GM23338 (cell line): Measurements from ENCODE around the gene DDAH2. TPM values are rescaled to one million over a fixed set of nuclear protein-coding genes. Genes with fewer than 3 reads are reported as not detected.
A peak's percentile ranks its signal among the peaks of the same experiment; 100 is the strongest.

Experiments
- ATAC-seq: fragments of 200-7000 bp; cut with Tn5 transposase; 3 replicates; pipeline ENCODE4 v1.9.1; 2020
- DNase-seq: peaks from one replicate; pipeline ENCODE4 v3.0.0-alpha.2; 2015; ENCODE audit warnings: low spot score
- H2AFZ ChIP-seq: fragments of 200-600 bp; sonication (generic); 2 replicates; pipeline ENCODE4 v1.8.0; 2016; ENCODE audit warnings: antibody characterized with exemption, mild to moderate bottlenecking, moderate library complexity
- H3F3A ChIP-seq: fragments of 200-600 bp; sonication (generic); replicated peaks from 2 replicates; pipeline ENCODE4 v1.8.0; 2017; ENCODE audit warnings: antibody characterized with exemption, mixed run types, low read depth
- H3K27ac ChIP-seq: fragments of 200-600 bp; sonication (generic); 2 replicates; pipeline ENCODE4 v1.6.1; 2016; ENCODE audit warnings: low read depth
- H3K27me3 ChIP-seq: fragments of 200-600 bp; sonication (generic); 2 replicates; pipeline ENCODE4 v1.8.0; 2016; ENCODE audit warnings: mild to moderate bottlenecking, mixed run types, moderate library complexity; ENCODE audit not compliant: insufficient read depth
- H3K36me3 ChIP-seq: fragments of 200-600 bp; sonication (generic); 2 replicates; pipeline ENCODE4 v1.8.0; 2016; ENCODE audit warnings: mild to moderate bottlenecking; ENCODE audit not compliant: insufficient read depth
- H3K4me1 ChIP-seq: fragments of 200-600 bp; sonication (generic); 2 replicates; pipeline ENCODE4 v1.8.0; 2016; ENCODE audit warnings: mild to moderate bottlenecking, moderate library complexity; ENCODE audit not compliant: insufficient read depth
- H3K4me2 ChIP-seq: fragments of 200-600 bp; sonication (generic); 2 replicates; pipeline ENCODE4 v1.7.1; 2017; ENCODE audit warnings: mixed run types
- H3K4me3 ChIP-seq: fragments of 200-600 bp; sonication (generic); 2 replicates; pipeline ENCODE4 v1.6.1; 2016; ENCODE audit warnings: mixed run types
- H3K79me2 ChIP-seq: fragments of 200-600 bp; sonication (generic); replicated peaks from 2 replicates; pipeline ENCODE4 v1.8.0; 2017; ENCODE audit warnings: mild to moderate bottlenecking; ENCODE audit not compliant: insufficient read depth
- H3K9me2 ChIP-seq: fragments of 200-600 bp; sonication (generic); 2 replicates; pipeline ENCODE4 v1.8.0; 2017; ENCODE audit not compliant: insufficient read depth
- H4K20me1 ChIP-seq: fragments of 200-600 bp; sonication (generic); replicated peaks from 2 replicates; pipeline ENCODE4 v1.8.0; 2017; ENCODE audit warnings: mild to moderate bottlenecking; ENCODE audit not compliant: insufficient read depth
- H3K27ac Mint-ChIP-seq: 2 replicates; pipeline ENCODE4 v1.8.0; 2020; ENCODE audit warnings: inconsistent platforms, mild to moderate bottlenecking, moderate library complexity, mixed read lengths
- H3K27me3 Mint-ChIP-seq: 3 replicates; pipeline ENCODE4 v1.8.0; 2022; ENCODE audit warnings: low read depth, mild to moderate bottlenecking, moderate library complexity, mixed read lengths, inconsistent platforms; ENCODE audit not compliant: insufficient read depth, poor library complexity
- H3K36me3 Mint-ChIP-seq: 3 replicates; pipeline ENCODE4 v1.8.0; 2021; ENCODE audit warnings: low read depth, mild to moderate bottlenecking, inconsistent platforms, moderate library complexity, mixed read lengths
- H3K4me1 Mint-ChIP-seq: 3 replicates; pipeline ENCODE4 v1.8.0; 2020; ENCODE audit warnings: mild to moderate bottlenecking, inconsistent platforms, mixed read lengths
- H3K4me3 Mint-ChIP-seq: 3 replicates; pipeline ENCODE4 v1.8.0; 2021; ENCODE audit warnings: moderate library complexity, mild to moderate bottlenecking, inconsistent platforms, mixed read lengths
- H3K9me3 Mint-ChIP-seq: 3 replicates; pipeline ENCODE4 v1.8.0; 2020; ENCODE audit warnings: moderate library complexity, mild to moderate bottlenecking, inconsistent platforms, mixed read lengths
- CREB1 ChIP-seq: fragments of 250-450 bp; sonication (Bioruptor Pico); IDR thresholded peaks from 2 replicates; pipeline ENCODE4 v1.5.0; 2020; ENCODE audit warnings: low read depth, mild to moderate bottlenecking, moderate library complexity
- CTCF ChIP-seq, 2 experiments: fragments of 200-600 bp in 1 of 2; sonication (generic) in 1 of 2; conservative IDR thresholded peaks; 2 replicates each; pipeline versions ENCODE4 v1.5.1 to v1.6.1; 2016 to 2017; ENCODE audit warnings: antibody characterized with exemption in 2 of 2, low read depth in 2 of 2, mild to moderate bottlenecking in 2 of 2, moderate library complexity in 1 of 2
- NANOG ChIP-seq: IDR thresholded peaks from 2 replicates; pipeline ENCODE4 v1.6.1; 2016; ENCODE audit warnings: antibody characterized with exemption, borderline replicate concordance
- REST ChIP-seq: IDR thresholded peaks from one replicate; pipeline ENCODE4 v1.6.1; 2018; ENCODE audit warnings: antibody characterized with exemption; ENCODE audit not compliant: unreplicated experiment
- STAT1 ChIP-seq: IDR thresholded peaks from one replicate; pipeline ENCODE4 v1.6.1; 2016; ENCODE audit warnings: antibody characterized with exemption; ENCODE audit not compliant: unreplicated experiment
- ZNF331 ChIP-seq: fragments of 250-450 bp; sonication (Bioruptor Pico); IDR thresholded peaks from 2 replicates; pipeline ENCODE4 v1.5.0; 2020; ENCODE audit warnings: low read depth, mild to moderate bottlenecking, moderate library complexity
- polyA plus RNA-seq: library from polyadenylated mRNA; unstranded; fragments of >200 nt; fragmentation: Nextera tagmentation; extraction: Ambion mirVana; gene quantifications from 2 replicates; pipeline ENCODE4 v1.2.1, GENCODE V29; 2016
- total RNA-seq: library from RNA; depleted of rRNA; stranded (reverse); fragments of >200 nt; shearing (Covaris generic); gene quantifications from 2 replicates; pipeline ENCODE4 v1.2.3, GENCODE V29; 2014

Gene DDAH2
- total and polyA plus RNA-seq, 2 experiments from 2014 or later, result 58.7 to 65.1 TPM

GRCh38 chr6:31729515-31729978 is 448 bp upstream of the DDAH2 start:
- no peaks in the 10 kb centered on the region for H3K9me2 ChIP-seq
- H4K20me1 ChIP-seq, result peaks cover 11% of the 10 kb centered on the region; the same call in 1 of the 2 replicates
- Mint-ChIP-seq H3K27ac (peak overlapping the region; percentile 96), H3K4me3 (peak overlapping the region; percentile 93), H3K4me1 (peaks cover 30% of the 10 kb centered on the region), H3K9me3 (no peaks in the 10 kb centered on the region; the same call in 2 of the 3 replicates), H3K27me3 (peaks cover 19% of the 10 kb centered on the region), H3K36me3 (peaks cover 64% of the 10 kb centered on the region)
- peaks cover 8% of the 10 kb centered on the region; the same call in 1 of the 2 replicates for H3K27me3 ChIP-seq
- peak; percentile 12; the same call in 1 of the 2 replicates for TF ChIP-seq CREB1
- TF ChIP-seq CTCF (conservative IDR thresholded peaks at IDR 0.05; ENCODE audit: low read depth in 2 of 2), result peak; percentile 78 to 85; a peak in 3 of 4 replicates
- TF ChIP-seq STAT1, result no peak
- H3K36me3 ChIP-seq, result peaks cover 29% of the 10 kb centered on the region
- H2AFZ ChIP-seq, result peak overlapping the region; percentile 95
- peaks cover 37% of the 10 kb centered on the region for H3F3A ChIP-seq
- DNase-seq (peak; percentile 98), ATAC-seq (peak; percentile 79)
- H3K4me2 ChIP-seq, result peak overlapping the region; percentile 98
- peak overlapping the region; percentile 99 for H3K4me3 ChIP-seq
- peak overlapping the region; percentile 79 for H3K27ac ChIP-seq
- H3K4me1 ChIP-seq, result peaks cover 19% of the 10 kb centered on the region
- peaks cover 11% of the 10 kb centered on the region for H3K79me2 ChIP-seq

DNA sequence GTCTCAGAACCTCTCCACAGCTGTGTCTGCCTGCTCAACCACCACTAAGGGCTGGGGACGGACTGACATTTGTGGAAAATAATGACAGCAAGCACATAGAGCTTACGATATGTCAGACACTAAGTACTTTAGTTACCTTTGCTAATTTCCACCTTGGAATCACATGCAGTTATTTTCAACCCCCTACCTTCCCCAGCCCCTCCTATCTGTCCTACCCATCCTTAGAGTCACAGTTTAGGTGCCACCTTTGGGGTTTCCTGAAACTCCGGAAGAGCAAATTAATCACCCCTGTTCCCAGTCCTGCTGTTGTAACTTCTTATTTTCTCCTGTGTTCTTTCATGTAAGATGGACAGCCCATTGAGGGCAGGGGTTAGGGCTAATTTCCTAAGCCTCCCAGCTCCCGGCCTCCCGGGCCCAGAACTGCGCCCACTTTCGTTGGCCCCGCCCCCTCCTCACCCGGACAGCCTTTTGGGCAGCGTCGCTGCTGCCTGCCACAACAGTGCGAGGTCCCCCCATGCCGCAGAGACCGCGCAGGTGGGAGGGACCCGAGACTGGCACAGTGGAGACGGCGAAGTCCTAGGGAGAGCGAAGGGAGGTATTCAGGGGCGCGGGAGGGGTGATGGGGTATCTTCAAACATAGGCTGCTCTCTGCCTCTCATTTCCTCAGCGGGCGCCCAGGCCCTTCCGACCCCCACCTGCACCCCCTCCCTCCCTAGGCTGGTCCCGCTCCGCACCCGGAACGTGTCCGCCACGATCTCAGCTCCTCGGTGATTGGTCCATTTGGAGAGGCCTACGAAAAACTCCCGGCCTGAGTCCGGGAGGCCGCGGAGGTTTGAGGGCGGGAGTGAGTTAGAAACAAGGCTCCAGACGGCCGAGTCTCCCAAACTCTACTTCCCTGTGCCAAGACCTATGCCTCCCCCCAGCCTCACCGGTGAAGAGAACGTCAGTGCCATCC is 1.1 kb downstream of the DDAH2 start:
- peak overlapping the region; percentile 99 for H3K4me3 ChIP-seq
- no peak overlapping the region for H3K27ac ChIP-seq
- peaks cover 14% of the 10 kb centered on the region; the same call in 1 of the 2 replicates for H3K4me1 ChIP-seq
- H4K20me1 ChIP-seq, result peaks cover 2% of the 10 kb centered on the region; the same call in 1 of the 2 replicates
- H3K27me3 ChIP-seq, result peaks cover 8% of the 10 kb centered on the region; the same call in 1 of the 2 replicates
- H3K27me3 Mint-ChIP-seq, result peaks cover 22% of the 10 kb centered on the region
- peaks cover 19% of the 10 kb centered on the region; the same call in 2 of the 3 replicates for H3K4me1 Mint-ChIP-seq
- H3K4me2 ChIP-seq, result peak overlapping the region; percentile 98
- H3K4me3 Mint-ChIP-seq, result peak overlapping the region; percentile 93
- H3K27ac Mint-ChIP-seq, result no peak overlapping the region
- H2AFZ ChIP-seq, result no peak overlapping the region
- H3K79me2 ChIP-seq, result no peaks in the 10 kb centered on the region
- no peak for ATAC-seq
- peaks cover 19% of the 10 kb centered on the region for H3K36me3 ChIP-seq
- no peaks in the 10 kb centered on the region for H3K9me2 ChIP-seq
- peaks cover 23% of the 10 kb centered on the region for H3F3A ChIP-seq
- no peaks in the 10 kb centered on the region; the same call in 2 of the 3 replicates for H3K9me3 Mint-ChIP-seq
- peaks cover 49% of the 10 kb centered on the region for H3K36me3 Mint-ChIP-seq
- DNase-seq, result no peak
- TF ChIP-seq STAT1 (no peak), CTCF (conservative IDR thresholded peaks at IDR 0.05; ENCODE audit: low read depth in 2 of 2) (no peak), NANOG (no peak), ZNF331 (CRISPR knock-in tag) (no peak), REST (no peak)
